Activated effector memory CD4-positive, alpha-beta T cell treated with Interleukin-2 at 50 U/mL for 16 hours (primary cell): ENCODE results near the gene PPP1R14B.

Experiments used
- DNase-seq: peaks from one replicate; pipeline ENCODE4 v3.0.0-alpha.2; 2020

The PPP1R14B gene

DNA sequence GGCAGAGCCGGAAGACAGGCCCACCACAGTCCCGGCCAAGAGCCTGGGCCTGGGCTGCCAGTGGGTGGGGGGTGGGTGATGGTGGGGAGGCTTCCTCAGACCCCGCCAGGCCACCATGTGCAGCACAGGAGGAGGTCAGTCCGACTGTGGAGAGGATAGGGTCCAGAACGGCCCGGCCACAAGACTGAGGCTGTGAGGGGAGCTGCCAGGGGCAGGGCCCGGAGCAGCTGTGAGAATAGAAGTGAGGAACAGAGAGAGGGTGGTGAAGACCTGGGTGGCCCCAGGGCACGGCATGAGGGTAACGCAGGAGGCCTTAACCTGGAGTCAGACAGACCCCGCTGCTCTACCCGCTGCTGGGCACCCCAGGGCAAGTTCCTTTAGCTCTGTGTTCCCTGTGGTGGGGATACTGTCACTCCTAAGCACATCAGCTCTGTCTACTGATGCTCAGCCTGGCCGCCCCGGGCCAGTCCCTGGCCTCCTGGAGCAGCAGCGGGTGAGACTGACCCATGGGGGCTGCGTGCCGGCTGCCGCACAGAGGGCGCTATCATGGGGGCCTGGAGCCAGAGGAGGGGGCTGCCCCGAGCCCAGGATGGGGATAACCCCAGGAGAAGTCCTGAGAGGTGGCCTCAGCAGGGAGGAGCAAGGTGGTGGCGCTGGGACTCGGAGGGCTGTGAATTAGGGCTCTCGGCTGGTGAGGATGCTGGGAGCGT, 38.5 kb downstream of the PPP1R14B start:
- no peak for DNase-seq

DNA sequence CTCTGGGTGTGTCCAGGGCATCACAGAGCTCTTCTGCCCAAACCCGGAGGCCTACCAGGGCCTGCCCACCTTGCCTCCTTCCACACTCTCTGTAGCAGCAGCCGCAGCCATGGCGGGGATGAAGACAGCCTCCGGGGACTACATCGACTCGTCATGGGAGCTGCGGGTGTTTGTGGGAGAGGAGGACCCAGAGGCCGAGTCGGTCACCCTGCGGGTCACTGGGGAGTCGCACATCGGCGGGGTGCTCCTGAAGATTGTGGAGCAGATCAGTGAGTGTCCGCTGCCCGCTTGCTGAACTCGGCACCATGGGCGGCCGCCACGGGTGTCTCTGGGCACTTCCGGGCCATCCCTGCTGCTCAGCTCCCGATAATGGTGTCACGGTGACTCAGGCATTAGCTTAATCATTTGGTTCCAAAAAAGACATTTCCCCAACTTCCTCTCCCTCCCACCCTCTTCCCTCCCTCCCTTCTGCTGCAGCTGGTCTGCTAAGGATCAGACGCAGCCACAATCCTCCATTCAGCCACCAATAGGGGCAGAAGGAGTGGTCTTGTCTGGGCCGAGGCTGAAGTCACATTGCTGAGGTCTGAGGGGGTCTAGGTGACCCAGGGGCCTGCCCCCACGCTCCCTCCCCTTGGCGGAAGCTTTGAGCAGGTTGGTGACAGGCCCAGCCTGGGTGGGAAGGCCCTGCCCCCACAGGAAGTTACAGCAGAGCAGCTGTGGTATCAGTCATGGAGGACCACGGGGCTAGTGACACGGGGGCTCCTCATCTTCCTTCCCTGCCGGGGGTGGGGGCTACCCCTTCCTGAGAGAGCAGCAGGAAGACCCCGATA, 39.3 kb downstream of the PPP1R14B start:
- peak; percentile 68 for DNase-seq

DNA sequence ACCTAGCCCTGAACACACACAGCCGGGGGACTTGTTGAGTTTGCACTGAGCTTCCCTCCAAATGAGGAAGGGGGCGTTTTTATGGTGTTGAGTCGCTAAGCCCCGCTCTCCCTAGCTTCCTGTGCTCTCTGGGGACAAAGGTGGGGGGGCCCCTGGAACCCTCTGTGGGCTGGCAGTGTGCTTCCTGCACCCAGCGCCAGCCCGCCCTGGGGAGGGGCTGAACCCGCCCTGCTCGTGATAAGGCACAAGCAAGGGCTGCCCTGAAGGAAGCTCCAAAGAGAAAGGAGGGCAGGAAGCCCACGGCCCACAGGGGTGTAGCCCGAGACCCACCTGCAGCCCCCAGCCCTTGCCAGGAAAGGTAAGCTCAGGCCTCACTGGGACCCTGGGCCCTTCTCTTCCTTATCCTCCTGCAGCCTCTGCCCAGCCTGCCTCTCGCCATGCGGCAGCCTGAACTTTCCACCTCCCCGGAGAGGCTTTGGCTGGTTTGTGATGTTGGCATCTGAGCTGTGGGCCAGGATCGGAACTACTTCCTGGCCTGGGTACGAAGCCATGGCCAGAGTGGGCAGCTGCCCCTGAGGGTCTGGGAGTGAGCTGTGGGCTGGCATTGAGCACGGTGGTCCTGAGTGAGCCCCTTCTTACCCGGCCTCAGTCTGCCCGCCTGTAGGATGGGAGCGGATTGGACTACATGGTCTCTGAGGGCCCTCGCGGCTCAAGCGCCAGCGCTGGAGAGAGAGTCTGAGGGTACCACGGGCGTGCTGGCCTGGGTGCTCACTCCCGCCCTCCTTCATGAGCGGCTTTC, 40.1 kb downstream of the PPP1R14B start, which contains the start of gene FERMT3:
FERMT3 (plus strand) TSS at position 265 of the 799 bp plus-strand sequence. CDS start 644 bp downstream, outside the sequence.
- peak; percentile 69 for DNase-seq

DNA sequence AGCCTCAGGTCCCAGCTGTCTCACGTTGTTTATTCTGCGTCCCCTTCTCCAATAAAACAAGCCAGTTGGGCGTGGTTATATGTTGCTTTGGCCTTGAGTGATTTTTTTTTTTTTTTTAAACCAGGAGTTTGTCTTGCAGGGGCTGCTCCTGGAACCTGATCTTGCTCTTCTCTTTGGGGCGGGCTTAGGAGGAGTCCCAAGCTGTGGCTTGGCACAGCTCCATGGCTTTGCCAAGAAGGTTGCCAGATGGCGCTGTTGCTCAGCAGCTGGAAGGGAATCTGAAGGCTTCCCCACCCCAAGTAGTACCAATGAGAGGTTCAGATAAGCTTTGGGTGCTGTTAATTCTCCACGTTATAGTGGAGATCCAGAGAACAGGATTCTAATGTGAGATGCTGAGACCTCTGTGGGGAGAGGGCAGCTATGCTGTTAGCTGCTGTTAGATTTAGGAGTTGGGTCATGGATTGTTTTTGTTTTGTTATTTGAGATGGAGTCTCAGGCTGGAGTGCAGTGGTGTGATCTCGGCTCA, 42.2 kb downstream of the PPP1R14B start:
- peak; percentile 77 for DNase-seq

DNA sequence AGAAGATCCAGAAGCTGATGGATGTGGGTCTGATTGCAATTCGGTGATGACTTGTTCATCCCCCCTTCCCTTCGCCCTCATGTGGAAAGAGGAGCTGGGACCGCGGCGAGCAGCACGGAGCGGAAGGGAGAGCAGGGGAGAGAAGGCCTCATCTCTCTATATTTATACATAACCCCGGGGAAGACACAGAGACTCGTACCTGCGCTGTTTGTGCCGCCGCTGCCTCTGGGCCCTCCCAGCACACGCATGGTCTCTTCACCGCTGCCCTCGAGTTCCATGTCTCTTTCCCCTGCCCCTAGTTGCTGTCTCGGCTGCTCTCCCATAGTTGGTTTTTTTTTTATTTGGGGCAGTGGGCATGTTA, 42.7 kb downstream of the PPP1R14B start:
- DNase-seq: no peak

DNA sequence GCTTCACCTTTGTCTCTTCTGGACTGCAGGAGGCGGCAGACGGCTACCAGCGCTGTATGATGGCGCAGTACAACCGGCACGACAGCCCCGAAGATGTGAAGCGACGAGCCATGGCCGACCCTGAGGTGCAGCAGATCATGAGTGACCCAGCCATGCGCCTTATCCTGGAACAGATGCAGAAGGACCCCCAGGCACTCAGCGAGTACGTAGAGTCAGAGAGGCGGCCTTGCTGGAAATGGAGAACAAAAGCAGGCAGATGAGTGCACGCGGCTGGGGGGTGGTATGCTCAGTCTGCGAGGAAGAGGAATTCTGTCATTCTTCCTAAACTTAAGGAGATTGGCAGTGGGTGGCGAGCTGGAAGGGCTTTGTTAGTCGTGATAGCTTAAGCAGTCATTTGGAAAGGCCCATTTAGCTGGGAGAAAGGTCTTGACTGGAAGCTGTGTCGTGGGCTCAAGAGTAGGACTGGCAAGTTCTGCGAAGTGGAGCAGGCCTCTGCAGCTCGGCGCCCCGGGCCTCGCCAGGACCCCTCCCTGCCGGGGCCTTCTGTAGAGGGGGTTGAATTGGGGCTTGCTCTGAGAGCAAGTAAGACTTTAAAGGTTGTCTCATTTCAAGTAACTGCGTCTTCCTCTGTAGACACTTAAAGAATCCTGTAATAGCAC, 43.2 kb downstream of the PPP1R14B start:
- DNase-seq: no peak

DNA sequence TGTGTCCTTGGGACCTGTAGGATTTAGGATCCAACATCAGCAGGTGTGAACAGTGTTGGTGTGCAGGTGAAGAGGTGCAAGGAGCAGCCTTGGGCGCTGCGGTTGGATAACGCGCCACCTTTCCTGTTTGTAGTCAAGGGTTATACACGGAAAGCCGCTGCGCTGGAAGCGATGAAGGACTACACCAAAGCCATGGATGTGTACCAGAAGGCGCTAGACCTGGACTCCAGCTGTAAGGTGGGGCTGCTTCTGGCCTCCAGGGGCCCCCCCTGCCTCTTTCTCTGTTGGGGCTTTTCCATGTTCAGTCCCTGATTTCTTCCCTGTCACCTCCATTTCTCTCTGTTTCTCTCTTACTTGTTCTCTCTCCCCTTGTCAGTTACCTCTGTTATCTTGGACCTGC, 43.8 kb downstream of the PPP1R14B start:
- no peak for DNase-seq

DNA sequence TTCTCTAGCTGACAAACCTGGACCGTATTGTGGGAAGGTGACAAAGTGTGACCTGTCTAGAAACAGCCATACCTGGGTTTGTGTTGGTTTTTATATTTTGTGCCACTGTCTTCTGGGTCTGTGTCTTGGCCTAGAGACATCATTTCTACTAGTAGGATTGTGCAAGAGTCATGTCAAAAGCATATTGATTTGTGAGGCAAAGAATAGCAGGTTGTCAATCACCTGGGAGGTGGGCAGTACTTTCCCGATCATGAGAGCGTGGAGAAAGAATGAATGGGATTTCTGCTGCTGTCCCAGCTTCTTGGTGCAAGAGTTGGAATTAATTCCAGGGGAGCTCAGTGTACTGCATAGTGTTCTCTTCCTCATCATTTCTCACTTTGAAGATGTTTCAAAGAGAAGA, 45.2 kb downstream of the PPP1R14B start:
- no peak for DNase-seq

DNA sequence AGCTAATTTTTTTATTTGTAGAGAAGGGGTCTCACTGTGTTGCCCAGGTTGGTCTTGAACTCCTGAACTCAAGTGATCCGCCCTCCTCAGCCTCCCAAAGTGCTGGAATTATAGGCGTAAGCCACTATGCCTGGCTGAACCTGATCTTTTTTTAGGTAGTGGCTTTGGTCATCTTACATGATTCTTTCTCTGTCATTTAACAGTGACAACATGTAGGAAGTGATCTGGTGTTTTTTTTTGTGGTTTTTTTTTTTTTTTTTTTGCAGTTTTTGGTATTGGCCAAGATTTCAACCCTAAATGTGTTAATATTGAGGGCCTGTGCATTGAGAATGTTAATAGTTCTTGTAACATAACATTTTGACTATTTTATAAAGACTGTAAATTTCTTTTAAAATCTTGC, 48.2 kb downstream of the PPP1R14B start:
- no peak for DNase-seq

DNA sequence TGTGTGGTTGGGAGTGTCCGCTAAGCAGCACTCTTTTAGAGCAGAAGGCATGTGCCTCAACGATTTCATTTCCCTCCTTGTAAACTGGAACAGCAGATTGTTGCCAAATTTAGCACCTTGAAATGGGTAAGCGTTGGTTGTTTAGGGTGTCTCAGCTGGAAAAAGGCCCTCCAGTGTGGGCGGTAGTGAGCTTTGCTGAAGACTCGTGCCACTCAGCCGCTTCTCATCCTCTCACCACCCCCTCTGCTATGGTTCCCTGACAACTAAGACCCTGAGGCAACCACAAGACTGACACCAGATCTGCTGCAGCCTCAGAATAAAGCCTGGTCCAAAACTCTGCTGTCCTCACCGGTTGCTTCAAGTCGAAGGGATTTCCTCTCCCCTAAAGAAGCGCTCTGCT, 50.1 kb downstream of the PPP1R14B start:
- DNase-seq: no peak
